Gastroesophageal sphincter (tissue), 4 donors: ENCODE results near the gene CROCC2. TPM values are rescaled to one million over a fixed set of nuclear protein-coding genes. Genes with fewer than 3 reads are reported as not detected.

Experiments
- ATAC-seq: fragments of 150-250 bp; one replicate; pipeline ENCODE4 v1.9.1; 2016; ENCODE audit warnings: mild to moderate bottlenecking, moderate library complexity
- H3K27ac ChIP-seq, 4 donors: fragments of 200-600 bp; sonication (generic) in 3 of 4; 1 replicate in 3 of 4; 2 replicates in 1 of 4; pipeline ENCODE4 v1.5.1; 2016 to 2019
- H3K27me3 ChIP-seq: fragments of 200-600 bp; sonication (generic); one replicate; pipeline ENCODE4 v1.5.1; 2019
- H3K36me3 ChIP-seq, 2 donors: fragments of 200-600 bp; sonication (generic); one replicate each; pipeline ENCODE4 v1.5.1; 2019; ENCODE audit warnings: control low read depth in 1 of 2
- H3K4me1 ChIP-seq, 3 donors: fragments of 200-600 bp; sonication (generic); 1 replicate in 2 of 3; 2 replicates in 1 of 3; pipeline ENCODE4 v1.5.1; 2016 to 2019; ENCODE audit warnings: control low read depth in 2 of 3
- H3K4me3 ChIP-seq, 2 donors: fragments of 200-600 bp; sonication (generic); one replicate each; pipeline ENCODE4 v1.5.1; 2019; ENCODE audit warnings: mild to moderate bottlenecking in 1 of 2, moderate library complexity in 1 of 2
- H3K9me3 ChIP-seq, 3 donors: fragments of 200-600 bp; sonication (generic); one replicate each; pipeline ENCODE4 v1.5.1; 2017 to 2019; ENCODE audit warnings: control low read depth in 2 of 3
- EP300 ChIP-seq: sonication (generic); formaldehyde crosslinking; IDR thresholded peaks from one replicate; pipeline ENCODE4 v1.6.1; 2017; ENCODE audit warnings: antibody characterized with exemption, mild to moderate bottlenecking
- POLR2A ChIP-seq, 2 donors: fragments of 450-650 bp; IDR thresholded peaks; one replicate each; pipeline ENCODE4 v1.6.1; 2017; ENCODE audit warnings: antibody characterized with exemption in 2 of 2, mild to moderate bottlenecking in 2 of 2, moderate library complexity in 1 of 2
- POLR2AphosphoS5 ChIP-seq: sonication (generic); formaldehyde crosslinking; IDR thresholded peaks from one replicate; pipeline ENCODE4 v1.6.1; 2017; ENCODE audit warnings: antibody characterized with exemption
- WGBS, 2 donors: methylation state at CpG; one replicate each; pipeline ENCODE4 v1.1.5; 2018; ENCODE audit warnings: low coverage in 1 of 2; 5-methylcytosine and 5-hydroxymethylcytosine counted together
- total RNA-seq, 4 donors: library from RNA; depleted of rRNA; stranded (reverse); fragments of >200 nt; gene quantifications; one replicate each; pipeline ENCODE4 v1.1.0, GENCODE V29; 2016
- TF ChIP-seq, protein P1 (sequence below), 4 experiments: fragments of 200-600 bp in 2 of 4; fragments of 450-650 bp in 2 of 4; sonication (generic) in 1 of 4; IDR thresholded peaks; one replicate each; pipeline ENCODE4 v1.5.1; 2017 to 2019; ENCODE audit warnings: antibody characterized with exemption in 4 of 4, mild to moderate bottlenecking in 2 of 4, moderate library complexity in 2 of 4

The CROCC2 gene
- total RNA-seq, 4 donors from 2014 or later: not detected

DNA sequence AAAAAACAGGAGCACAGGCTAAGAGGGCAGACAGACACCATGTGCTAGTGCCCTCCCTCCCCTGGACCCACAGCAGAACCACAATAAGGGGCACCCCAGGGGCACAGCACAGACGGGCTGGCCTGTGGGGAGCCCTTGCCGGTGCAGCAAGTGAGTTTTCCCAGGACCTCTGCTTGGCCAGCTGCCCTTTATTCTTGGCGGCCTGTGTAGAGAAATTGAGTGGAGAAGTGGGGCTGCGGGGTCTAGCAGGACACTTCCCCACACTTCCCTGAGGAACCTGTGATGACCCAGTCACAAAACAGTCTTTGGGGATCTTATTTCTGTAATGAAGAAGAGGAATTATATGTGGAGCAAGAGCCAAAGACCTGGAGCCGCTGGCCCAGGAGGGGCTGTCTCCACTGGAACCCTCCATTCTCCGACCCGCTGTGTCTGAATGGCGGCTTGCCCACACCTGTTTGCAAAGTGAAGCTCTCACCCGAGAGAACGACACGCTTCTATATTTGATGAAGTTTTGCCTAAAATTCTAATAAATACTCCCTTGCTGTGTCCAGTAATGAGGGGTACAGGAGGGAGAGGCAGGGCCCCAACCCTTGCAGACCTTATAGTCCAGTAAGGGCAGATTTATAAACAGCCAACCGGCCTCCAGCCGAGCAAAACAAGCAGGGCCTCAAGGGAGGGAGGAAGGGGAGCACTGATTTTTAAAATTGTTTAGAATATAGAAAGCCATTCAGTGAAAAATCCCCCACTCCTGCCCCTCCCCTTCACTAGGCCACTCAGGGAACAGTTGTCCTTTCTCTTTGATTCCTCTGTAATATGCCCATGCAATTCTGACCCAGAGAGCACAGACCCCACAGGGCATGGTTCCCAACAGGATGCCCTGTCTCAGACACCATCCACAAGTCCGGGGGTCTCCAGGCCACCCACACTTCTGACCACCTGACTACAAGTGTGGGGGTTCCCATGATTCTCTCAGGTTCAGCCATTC, 47.6 kb downstream of the CROCC2 start:
- Histone ChIP-seq H3K27me3 (peaks cover 47% of the 10 kb centered on the region), H3K4me3 (no peak overlapping the region), H3K4me1 (no peaks in the 10 kb centered on the region), H3K27ac (no peak overlapping the region), H3K36me3 (no peaks in the 10 kb centered on the region), H3K9me3 (no peaks in the 10 kb centered on the region)
- ATAC-seq: no peak
- TF ChIP-seq EP300 (no peak), POLR2AphosphoS5 (no peak), POLR2A (IDR thresholded peaks at IDR 0.05) (no peak)
- TF ChIP-seq, protein P1, sequence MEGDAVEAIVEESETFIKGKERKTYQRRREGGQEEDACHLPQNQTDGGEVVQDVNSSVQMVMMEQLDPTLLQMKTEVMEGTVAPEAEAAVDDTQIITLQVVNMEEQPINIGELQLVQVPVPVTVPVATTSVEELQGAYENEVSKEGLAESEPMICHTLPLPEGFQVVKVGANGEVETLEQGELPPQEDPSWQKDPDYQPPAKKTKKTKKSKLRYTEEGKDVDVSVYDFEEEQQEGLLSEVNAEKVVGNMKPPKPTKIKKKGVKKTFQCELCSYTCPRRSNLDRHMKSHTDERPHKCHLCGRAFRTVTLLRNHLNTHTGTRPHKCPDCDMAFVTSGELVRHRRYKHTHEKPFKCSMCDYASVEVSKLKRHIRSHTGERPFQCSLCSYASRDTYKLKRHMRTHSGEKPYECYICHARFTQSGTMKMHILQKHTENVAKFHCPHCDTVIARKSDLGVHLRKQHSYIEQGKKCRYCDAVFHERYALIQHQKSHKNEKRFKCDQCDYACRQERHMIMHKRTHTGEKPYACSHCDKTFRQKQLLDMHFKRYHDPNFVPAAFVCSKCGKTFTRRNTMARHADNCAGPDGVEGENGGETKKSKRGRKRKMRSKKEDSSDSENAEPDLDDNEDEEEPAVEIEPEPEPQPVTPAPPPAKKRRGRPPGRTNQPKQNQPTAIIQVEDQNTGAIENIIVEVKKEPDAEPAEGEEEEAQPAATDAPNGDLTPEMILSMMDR (IDR thresholded peaks at IDR 0.05): no peak
- WGBS, 2 donors: 44 to 67% methylated on average over 5 to 9 of the region's 14 CpGs

DNA sequence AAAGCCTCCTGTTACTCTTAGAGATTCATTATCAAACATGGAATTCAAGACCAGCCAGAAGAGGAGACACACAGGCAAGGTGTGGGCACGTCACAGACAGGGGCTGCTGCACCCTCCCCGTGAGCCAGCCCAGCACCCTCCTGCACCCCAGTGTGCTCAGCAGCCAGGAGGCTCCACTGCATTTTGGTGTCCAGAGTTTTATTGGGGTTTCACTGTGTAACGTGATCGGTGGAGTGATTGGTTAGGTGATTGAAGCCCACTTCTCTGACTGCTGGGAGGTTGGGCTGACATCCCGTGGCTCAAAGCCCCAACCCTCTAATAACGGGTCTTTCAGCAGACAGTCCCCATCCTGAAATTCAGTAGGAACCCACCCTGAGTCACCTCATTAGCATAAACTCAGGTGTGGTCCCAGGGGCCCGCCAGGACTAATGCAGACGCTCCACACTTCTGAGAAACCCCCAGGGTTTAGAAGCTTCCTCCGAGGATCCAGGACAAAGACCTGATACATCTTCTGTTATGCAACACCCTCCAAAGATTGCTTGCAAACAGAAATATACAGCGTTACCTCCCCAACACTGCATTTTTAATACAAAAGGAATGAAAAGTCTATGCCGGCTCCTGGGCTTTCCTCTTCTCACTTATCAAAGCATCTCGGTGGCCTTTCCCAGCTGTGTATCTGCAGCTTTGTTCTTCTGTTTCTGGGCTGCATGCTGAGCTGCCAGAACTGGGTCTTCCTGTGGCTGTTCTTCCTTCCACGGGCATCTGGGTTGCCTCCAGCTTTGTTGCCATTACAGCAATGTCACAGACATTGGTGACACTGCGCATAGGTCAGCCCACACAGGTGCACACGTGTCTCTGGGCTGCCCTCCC, 48.5 kb downstream of the CROCC2 start:
- peaks cover 50% of the 10 kb centered on the region for H3K27me3 ChIP-seq
- no peaks in the 10 kb centered on the region for H3K9me3 ChIP-seq
- TF ChIP-seq POLR2A (IDR thresholded peaks at IDR 0.05) (no peak), POLR2AphosphoS5 (no peak), EP300 (no peak)
- TF ChIP-seq, protein P1 (IDR thresholded peaks at IDR 0.05): no peak
- no peak overlapping the region for H3K4me3 ChIP-seq
- ATAC-seq: no peak
- peaks cover 0 to 2% (median 0%) of the 10 kb centered on the region in 3 donors for H3K4me1 ChIP-seq
- no peaks in the 10 kb centered on the region for H3K36me3 ChIP-seq
- 56 to 72% methylated on average over 4 to 7 of the region's 15 CpGs for WGBS, 2 donors
- H3K27ac ChIP-seq: no peak overlapping the region

DNA sequence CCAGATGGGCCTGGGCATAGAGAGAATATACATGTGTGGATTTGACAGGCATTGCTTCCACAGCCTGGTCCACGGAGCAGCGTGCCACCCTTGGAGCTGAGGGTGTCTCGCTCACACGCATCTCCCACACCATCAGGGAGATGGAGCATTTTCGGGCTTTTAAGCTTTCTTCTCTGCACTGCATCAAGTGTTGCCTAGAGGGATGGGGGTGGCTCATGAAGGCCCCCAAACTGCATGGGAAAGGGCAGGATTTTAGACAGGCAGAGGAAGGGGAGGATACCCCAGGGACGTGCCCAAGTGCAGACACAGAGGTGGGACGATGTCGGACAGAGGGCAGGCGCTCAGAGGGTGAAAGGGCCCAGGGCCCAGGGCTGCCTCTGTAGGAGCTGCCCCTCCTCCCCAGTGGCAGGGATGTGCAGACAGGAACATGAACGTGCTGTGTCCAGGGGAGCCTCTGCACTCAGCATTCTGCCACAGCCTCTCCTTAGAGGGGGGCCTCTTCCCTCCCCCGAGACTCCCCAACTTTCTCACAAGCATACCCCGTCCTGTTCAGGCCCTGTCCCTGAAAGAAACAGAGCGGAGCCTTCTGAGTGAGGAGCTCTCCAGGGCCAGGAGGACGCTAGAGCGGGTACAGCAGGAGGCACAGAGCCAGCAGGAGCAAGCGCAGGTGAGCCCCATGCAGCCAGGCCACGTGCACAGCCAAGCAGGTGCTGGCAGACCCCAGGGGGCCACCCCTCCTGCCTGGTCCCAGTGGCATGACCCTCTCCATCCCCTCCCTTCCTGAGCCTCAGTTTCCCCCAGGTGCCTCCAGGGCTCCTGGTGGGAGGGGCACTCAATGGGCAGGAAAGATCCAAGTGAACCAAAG, 49.4 kb downstream of the CROCC2 start:
- no peak for ATAC-seq
- WGBS, 2 donors: 100% methylated on average over 1 of the region's 17 CpGs; no CpG with 5 or more reads in 1 of the 2 donors
- no peaks in the 10 kb centered on the region for H3K36me3 ChIP-seq
- H3K27ac ChIP-seq: no peak overlapping the region
- peaks cover 0 to 11% (median 3%) of the 10 kb centered on the region in 3 donors for H3K4me1 ChIP-seq
- no peak for TF ChIP-seq POLR2AphosphoS5
- TF ChIP-seq EP300: no peak
- no peak for TF ChIP-seq POLR2A (IDR thresholded peaks at IDR 0.05)
- TF ChIP-seq, protein P1 (IDR thresholded peaks at IDR 0.05): no peak
- no peak overlapping the region for H3K4me3 ChIP-seq
- peaks cover 58% of the 10 kb centered on the region for H3K27me3 ChIP-seq
- H3K9me3 ChIP-seq: no peaks in the 10 kb centered on the region

DNA sequence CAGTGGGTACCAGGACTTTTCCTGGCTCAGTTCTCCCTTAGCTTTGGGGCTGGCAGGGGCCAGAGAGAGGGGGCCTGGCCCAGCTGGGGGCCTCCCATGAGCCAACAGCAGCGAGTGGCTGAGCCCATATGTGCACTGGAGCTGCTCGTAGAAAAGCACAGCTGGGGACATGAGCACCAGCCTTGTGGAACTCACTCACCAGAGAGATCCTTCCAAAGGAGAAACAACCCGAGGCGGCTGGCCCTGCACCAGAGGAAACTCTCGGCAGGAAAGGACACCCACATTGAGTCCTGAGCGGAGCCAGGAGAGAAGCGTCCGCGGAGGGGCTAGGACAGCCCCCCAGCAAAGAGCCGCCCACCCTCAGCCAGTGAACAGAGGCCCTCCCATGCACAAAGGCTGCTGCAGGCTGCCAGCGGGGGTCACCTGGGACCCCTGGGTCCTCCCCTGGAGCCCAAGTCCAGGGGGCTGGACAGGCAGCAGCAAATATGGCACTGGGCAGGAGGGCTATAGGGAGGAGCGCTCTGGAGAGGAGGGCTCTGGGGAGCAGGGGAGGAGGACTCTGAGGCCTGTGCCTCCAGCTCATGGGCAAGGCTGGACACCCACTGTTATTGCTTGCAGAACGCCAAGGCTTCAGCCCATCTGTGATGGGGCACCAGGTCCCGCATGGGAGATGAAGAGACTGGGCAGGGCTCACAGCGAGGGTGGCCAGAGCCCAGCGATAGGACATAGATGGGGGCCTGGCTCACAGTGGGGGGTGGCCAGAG, 50.2 kb downstream of the CROCC2 start:
- 50% methylated on average over 2 of the region's 16 CpGs; no CpG with 5 or more reads in 1 of the 2 donors for WGBS, 2 donors
- Histone ChIP-seq H3K4me1 (peaks cover 0 to 19% (median 3%) of the 10 kb centered on the region in 3 donors), H3K36me3 (no peaks in the 10 kb centered on the region), H3K9me3 (no peaks in the 10 kb centered on the region), H3K27me3 (peaks cover 64% of the 10 kb centered on the region), H3K27ac (no peak overlapping the region), H3K4me3 (no peak overlapping the region)
- no peak for TF ChIP-seq POLR2A (IDR thresholded peaks at IDR 0.05)
- no peak for TF ChIP-seq EP300
- no peak for TF ChIP-seq POLR2AphosphoS5
- TF ChIP-seq, protein P1 (IDR thresholded peaks at IDR 0.05): no peak
- no peak for ATAC-seq
